LNCAP (cell line): ENCODE measurements around the gene SGCA.

Experiments used
- CTCF ChIP-seq: fragments of 450-650 bp; IDR thresholded peaks from 2 replicates; pipeline ENCODE4 v1.5.1; 2017; ENCODE audit warnings: mild to moderate bottlenecking

Gene SGCA

GRCh38 chr17:50144355-50144754 is 21.4 kb upstream of the SGCA start:
- no peak for TF ChIP-seq CTCF

GRCh38 chr17:50144845-50145531 is 20.8 kb upstream of the SGCA start:
- TF ChIP-seq CTCF = no peak

- no peak for TF ChIP-seq CTCF
These were observed 20.1 kb upstream of the SGCA start for GRCh38 chr17:50145532-50146229.

- TF ChIP-seq CTCF = no peak
These were observed 19.4 kb upstream of the SGCA start for GRCh38 chr17:50146230-50146926.

GRCh38 chr17:50146927-50147665 is 18.7 kb upstream of the SGCA start:
- TF ChIP-seq CTCF = no peak

- no peak for TF ChIP-seq CTCF
These were observed 18.0 kb upstream of the SGCA start for GRCh38 chr17:50147841-50148225.
